Activated CD8-positive, alpha-beta T cell treated with anti-CD3 and anti-CD28 coated beads for 36 hours (primary cell): ENCODE results near the gene GPRIN1. TPM values are rescaled to one million over a fixed set of nuclear protein-coding genes. Genes with fewer than 3 reads are reported as not detected.

Experiments
- ATAC-seq: fragments of 200-7000 bp; cut with Tn5 transposase; one replicate; pipeline ENCODE4 v1.10.0; 2021; ENCODE audit warnings: mild to moderate bottlenecking, moderate library complexity
- CTCF ChIA-PET: fragments of 350-600 bp; sonication (Branson Sonifier 250); formaldehyde crosslinking; loops from one replicate; lab custom pipeline; 2021; ENCODE audit warnings: antibody characterized with exemption; lab: Charles Lee
- POLR2A ChIA-PET: fragments of 350-600 bp; sonication (Branson Sonifier 250); formaldehyde crosslinking; loops from one replicate; lab custom pipeline; 2021; ENCODE audit warnings: antibody characterized with exemption; lab: Charles Lee
- DNase-seq: peaks from one replicate; pipeline ENCODE4 v3.0.0-alpha.2; 2020
- H3K27ac Mint-ChIP-seq: one replicate; pipeline ENCODE4 v1.8.0; 2021; ENCODE audit warnings: mild to moderate bottlenecking, mixed read lengths
- H3K27me3 Mint-ChIP-seq: one replicate; pipeline ENCODE4 v1.8.0; 2021; ENCODE audit warnings: mixed read lengths
- H3K36me3 Mint-ChIP-seq: one replicate; pipeline ENCODE4 v1.8.0; 2021; ENCODE audit warnings: low read depth, mixed read lengths
- H3K4me1 Mint-ChIP-seq: one replicate; pipeline ENCODE4 v1.8.0; 2021; ENCODE audit warnings: low read depth, mixed read lengths
- H3K4me3 Mint-ChIP-seq: one replicate; pipeline ENCODE4 v1.8.0; 2021; ENCODE audit warnings: mild to moderate bottlenecking, moderate library complexity, mixed read lengths
- H3K9me3 Mint-ChIP-seq: one replicate; pipeline ENCODE4 v1.8.0; 2021; ENCODE audit warnings: mixed read lengths
- intact Hi-C: fragments of 100-400 bp; cut with micrococcal nuclease; formaldehyde crosslinking; loops from one replicate; pipeline ENCODE4 v1.10.0; 2022
- total RNA-seq, 2 experiments: library from RNA; stranded (reverse); gene quantifications; one replicate each; pipeline ENCODE4 v1.2.3, GENCODE V29; 2021
- TF ChIP-seq, protein P1 (sequence below): fragments of 200-600 bp; IDR thresholded peaks from one replicate; pipeline ENCODE4 v1.8.0; 2022; ENCODE audit warnings: antibody characterized with exemption, mild to moderate bottlenecking

Gene GPRIN1
- total RNA-seq, 2 experiments from 2014 or later: 1.6 to 2.0 TPM

DNA sequence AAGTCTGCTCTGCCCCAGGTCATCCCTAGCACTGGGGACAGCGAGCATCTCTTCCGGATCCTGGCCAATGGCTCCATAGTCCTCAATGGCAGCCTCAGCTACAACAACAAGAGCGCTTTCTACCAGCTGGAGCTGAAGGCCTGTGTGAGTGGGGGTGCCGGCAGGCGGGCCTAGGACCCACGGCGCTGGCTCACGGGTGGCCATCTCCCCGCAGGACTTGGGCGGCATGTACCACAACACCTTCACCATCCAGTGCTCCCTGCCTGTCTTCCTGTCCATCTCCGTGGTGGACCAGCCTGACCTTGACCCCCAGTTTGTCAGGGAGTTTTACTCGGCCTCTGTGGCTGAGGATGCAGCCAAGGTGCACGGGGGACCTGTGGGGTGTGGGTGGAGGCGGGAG is 34.9 kb downstream of the GPRIN1 start:
- H3K27ac Mint-ChIP-seq: no peak overlapping the region
- no peaks in the 10 kb centered on the region for H3K9me3 Mint-ChIP-seq
- TF ChIP-seq, protein P1, sequence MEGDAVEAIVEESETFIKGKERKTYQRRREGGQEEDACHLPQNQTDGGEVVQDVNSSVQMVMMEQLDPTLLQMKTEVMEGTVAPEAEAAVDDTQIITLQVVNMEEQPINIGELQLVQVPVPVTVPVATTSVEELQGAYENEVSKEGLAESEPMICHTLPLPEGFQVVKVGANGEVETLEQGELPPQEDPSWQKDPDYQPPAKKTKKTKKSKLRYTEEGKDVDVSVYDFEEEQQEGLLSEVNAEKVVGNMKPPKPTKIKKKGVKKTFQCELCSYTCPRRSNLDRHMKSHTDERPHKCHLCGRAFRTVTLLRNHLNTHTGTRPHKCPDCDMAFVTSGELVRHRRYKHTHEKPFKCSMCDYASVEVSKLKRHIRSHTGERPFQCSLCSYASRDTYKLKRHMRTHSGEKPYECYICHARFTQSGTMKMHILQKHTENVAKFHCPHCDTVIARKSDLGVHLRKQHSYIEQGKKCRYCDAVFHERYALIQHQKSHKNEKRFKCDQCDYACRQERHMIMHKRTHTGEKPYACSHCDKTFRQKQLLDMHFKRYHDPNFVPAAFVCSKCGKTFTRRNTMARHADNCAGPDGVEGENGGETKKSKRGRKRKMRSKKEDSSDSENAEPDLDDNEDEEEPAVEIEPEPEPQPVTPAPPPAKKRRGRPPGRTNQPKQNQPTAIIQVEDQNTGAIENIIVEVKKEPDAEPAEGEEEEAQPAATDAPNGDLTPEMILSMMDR: no peak
- ChIA-PET POLR2A (interaction anchor here (1.0 kb wide), 1 partner anchor 159 kb away, joined by 4 read pairs; the partner anchor contains the start of gene CLTB), CTCF (interaction anchor here (0.8 to 2.4 kb wide), 9 partner anchors 9 to 34 kb away, joined by 3 to 6 read pairs (median 3); no protein-coding TSS in a partner anchor)
- ATAC-seq: no peak
- H3K4me1 Mint-ChIP-seq: no peaks in the 10 kb centered on the region
- H3K36me3 Mint-ChIP-seq: no peaks in the 10 kb centered on the region
- H3K27me3 Mint-ChIP-seq: no peaks in the 10 kb centered on the region
- intact Hi-C loops: no loop called here
- no peak overlapping the region for H3K4me3 Mint-ChIP-seq
- no peak for DNase-seq

DNA sequence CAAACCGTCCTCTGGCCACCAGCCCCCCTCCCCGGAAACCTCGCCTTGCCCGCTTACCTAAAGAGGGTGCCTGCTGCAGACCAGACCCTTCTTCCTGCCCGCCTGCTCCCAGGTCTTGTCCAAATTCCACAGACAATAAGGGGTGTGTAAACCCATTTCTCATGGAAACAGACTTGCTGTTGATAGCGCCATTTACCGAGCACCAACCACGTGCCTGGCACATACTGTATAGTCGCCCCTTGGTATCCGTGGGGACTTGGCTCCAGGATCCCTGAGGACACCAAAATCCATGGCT is 35.7 kb downstream of the GPRIN1 start:
- H3K36me3 Mint-ChIP-seq: no peaks in the 10 kb centered on the region
- H3K27ac Mint-ChIP-seq: no peak overlapping the region
- intact Hi-C loops: no loop called here
- ChIA-PET CTCF (interaction anchor here (0.8 to 2.4 kb wide), 15 partner anchors 10 to 366 kb away, joined by 3 to 9 read pairs (median 3); no protein-coding TSS in a partner anchor), POLR2A (interaction anchor here (0.5 to 1.0 kb wide), 2 partner anchors 158 to 310 kb away, joined by 3 to 4 read pairs; partner anchors contain the start of gene CLTB)
- no peaks in the 10 kb centered on the region for H3K4me1 Mint-ChIP-seq
- TF ChIP-seq, protein P1: peak; percentile 13
- no peak for ATAC-seq
- no peak overlapping the region for H3K4me3 Mint-ChIP-seq
- no peaks in the 10 kb centered on the region for H3K27me3 Mint-ChIP-seq
- no peak for DNase-seq
- no peaks in the 10 kb centered on the region for H3K9me3 Mint-ChIP-seq

DNA sequence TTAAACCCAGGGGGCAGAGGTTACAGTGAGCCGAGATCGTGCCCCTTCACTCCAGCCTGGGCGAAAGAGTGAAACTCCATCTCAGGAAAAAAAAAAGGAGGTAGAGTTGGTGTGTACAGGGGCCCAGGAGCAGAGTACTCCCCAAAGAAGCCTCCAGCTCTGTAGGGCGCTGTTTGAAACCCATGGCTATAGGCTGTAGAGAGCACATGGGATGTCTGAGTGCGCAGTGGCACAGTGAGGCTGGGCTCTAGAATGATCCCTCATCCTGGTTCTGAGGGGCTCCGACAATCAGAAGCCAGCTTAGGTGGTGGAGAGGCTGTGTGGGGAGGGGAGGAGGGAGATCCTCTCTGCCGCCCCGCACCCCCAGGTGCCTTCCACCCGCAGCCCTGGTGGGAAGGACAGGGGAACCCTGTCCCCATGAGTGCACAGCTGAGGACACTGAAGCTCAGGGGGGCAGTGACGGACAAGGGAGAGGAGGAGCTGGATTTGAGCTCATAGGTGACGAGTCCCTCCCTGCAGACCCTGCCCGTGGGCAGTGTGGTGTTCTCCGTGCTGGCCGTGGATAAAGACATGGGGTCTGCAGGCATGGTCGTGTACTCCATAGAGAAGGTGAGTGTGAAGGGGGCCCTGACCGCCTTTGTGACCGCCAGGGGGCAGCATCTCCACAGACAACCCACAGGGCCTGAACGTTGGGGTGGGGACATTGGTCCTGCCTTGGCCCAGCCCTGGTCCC is 36.2 kb downstream of the GPRIN1 start:
- Mint-ChIP-seq H3K9me3 (no peaks in the 10 kb centered on the region), H3K4me3 (no peak overlapping the region), H3K4me1 (no peaks in the 10 kb centered on the region), H3K27ac (no peak overlapping the region), H3K27me3 (no peaks in the 10 kb centered on the region), H3K36me3 (no peaks in the 10 kb centered on the region)
- TF ChIP-seq, protein P1: peak; percentile 82
- peak; percentile 86 for DNase-seq
- intact Hi-C loops: no loop called here
- peak; percentile 95 for ATAC-seq
- ChIA-PET CTCF (interaction anchor here (0.6 to 2.4 kb wide), 32 partner anchors 10 to 367 kb away, joined by 3 to 9 read pairs (median 3); partner anchors contain the start of genes EIF4E1B, RNF44, SNCB and TSPAN17), POLR2A (interaction anchor here (1.2 kb wide), 1 partner anchor 37 kb away, joined by 3 read pairs; the partner anchor contains the start of gene RNF44)

DNA sequence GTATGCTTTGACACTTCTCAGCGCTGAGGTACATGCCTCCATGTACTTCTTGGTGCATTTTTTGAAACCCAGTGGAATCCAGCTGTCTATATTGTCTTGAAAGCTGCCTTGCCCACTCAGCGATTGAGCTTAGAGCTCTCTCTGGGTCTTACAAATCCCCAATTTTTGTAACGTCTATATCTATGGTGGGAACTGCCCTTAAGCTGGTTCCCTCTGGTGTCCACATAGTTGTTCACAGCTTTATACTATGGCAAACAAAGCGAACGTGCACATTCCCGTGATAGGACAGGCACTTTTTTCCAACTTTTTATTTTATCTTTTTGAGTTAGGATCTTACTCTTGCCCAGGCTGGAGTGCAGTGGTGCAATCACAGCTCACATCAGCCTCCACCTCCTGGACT is 39.9 kb downstream of the GPRIN1 start:
- TF ChIP-seq, protein P1: no peak
- no peak for DNase-seq
- Mint-ChIP-seq H3K9me3 (no peaks in the 10 kb centered on the region), H3K4me3 (no peak overlapping the region), H3K27me3 (no peaks in the 10 kb centered on the region), H3K27ac (no peak overlapping the region), H3K4me1 (no peaks in the 10 kb centered on the region), H3K36me3 (no peaks in the 10 kb centered on the region)
- intact Hi-C loops: no loop called here
- ATAC-seq: no peak
- ChIA-PET POLR2A (no interaction called here), CTCF (interaction anchor here (1.2 to 1.7 kb wide), 3 partner anchors 60 to 153 kb away, joined by 4 to 9 read pairs (median 5); partner anchors contain the start of genes EIF4E1B and SNCB)

DNA sequence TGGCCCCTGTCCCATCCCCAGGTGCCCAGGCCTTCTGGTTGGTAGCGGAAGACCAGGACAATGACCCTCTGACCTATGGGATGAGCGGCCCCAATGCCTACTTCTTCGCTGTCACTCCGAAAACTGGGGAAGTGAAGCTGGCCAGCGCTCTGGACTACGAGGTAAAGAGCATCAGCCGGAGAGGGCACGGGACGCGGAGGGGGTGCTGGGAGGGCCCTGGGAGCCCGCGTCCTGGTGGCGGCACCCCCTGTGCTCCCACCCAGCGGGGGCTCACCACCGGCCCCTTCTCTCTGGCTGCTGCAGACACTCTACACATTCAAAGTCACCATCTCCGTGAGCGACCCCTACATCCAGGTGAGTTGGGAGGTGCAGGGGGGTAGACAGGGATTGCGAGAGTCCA is 41.3 kb downstream of the GPRIN1 start:
- DNase-seq: no peak
- ChIA-PET CTCF (no interaction called here), POLR2A (interaction anchor here (0.8 to 1.1 kb wide), 2 partner anchors 10 to 26 kb away, joined by 3 read pairs; no protein-coding TSS in a partner anchor)
- intact Hi-C loops: no loop called here
- no peaks in the 10 kb centered on the region for H3K27me3 Mint-ChIP-seq
- no peaks in the 10 kb centered on the region for H3K9me3 Mint-ChIP-seq
- ATAC-seq: no peak
- H3K27ac Mint-ChIP-seq: no peak overlapping the region
- TF ChIP-seq, protein P1: no peak
- H3K4me1 Mint-ChIP-seq: no peaks in the 10 kb centered on the region
- H3K36me3 Mint-ChIP-seq: no peaks in the 10 kb centered on the region
- no peak overlapping the region for H3K4me3 Mint-ChIP-seq
